HPDE6-E6E7 (cell line): ENCODE results near the gene MUC22.

Experiments
- DNase-seq: peaks from one replicate; pipeline ENCODE4 v3.0.0; 2011; ENCODE audit warnings: missing footprints; ENCODE audit errors: extremely low spot score

Gene MUC22

DNA sequence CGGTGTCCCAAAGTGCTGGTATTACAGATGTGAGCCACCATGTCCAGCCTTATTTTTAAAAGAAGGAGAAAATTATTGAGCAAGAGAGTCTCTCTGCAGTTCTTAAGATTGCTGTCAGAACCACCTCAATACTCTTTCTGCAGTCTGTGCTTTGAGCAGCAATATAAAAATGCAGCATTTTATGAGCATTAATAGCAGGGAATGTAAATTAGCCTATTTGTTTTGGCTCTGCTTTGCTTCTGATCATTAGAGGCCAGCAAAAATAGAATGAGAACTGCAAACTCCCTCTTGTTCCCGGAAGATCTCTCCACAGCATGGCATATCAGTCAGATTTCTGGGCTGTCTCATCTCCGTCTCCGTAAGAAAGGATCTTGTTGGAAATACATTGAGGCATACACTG lies 66.3 kb downstream of the MUC22 start:
- DNase-seq: no peak

GRCh38 chr6:31079656-31080261 lies 69.5 kb downstream of the MUC22 start:
- DNase-seq: peak; percentile 53

- no peak for DNase-seq
Measured at GRCh38 chr6:31081872-31082271, 71.6 kb downstream of the MUC22 start.

- no peak for DNase-seq
Measured at GRCh38 chr6:31083742-31084354, 73.6 kb downstream of the MUC22 start.
